Measurements from ENCODE around the gene ATXN2. TPM values are rescaled to one million over a fixed set of nuclear protein-coding genes. Genes with fewer than 3 reads are reported as not detected.

The ATXN2 gene
- total RNA-seq (56.5 TPM), polyA plus RNA-seq (ENCODE audit: insufficient read depth, low read depth, low replicate concordance) (27.1 TPM)
- long read RNA-seq, donor 1, partial matches to known transcripts = 0 of 4 reads
- long read RNA-seq, donor 1, other reads (novel, unspliced or antisense) = 0 of 4 reads
- long read RNA-seq, donor 2, partial matches to known transcripts = 0 of 3 reads
- long read RNA-seq, donor 2, other reads (novel, unspliced or antisense) = 0 of 3 reads
- long read RNA-seq, donor 3, full-length matches to known transcripts = 3 of 3 reads
- long read RNA-seq, donor 3, partial matches to known transcripts = 0 of 3 reads
- long read RNA-seq, donor 3, other reads (novel, unspliced or antisense) = 0 of 3 reads
- long read RNA-seq, donor 4, full-length matches to known transcripts = 2 of 2 reads
- long read RNA-seq, donor 4, partial matches to known transcripts = 0 of 2 reads
- long read RNA-seq, donor 4, other reads (novel, unspliced or antisense) = 0 of 2 reads
- long read RNA-seq, donor 5 = 0 reads
- long read RNA-seq, donor 6, partial matches to known transcripts = 0 of 1 reads
- long read RNA-seq, donor 6, other reads (novel, unspliced or antisense) = 0 of 1 reads
- long read RNA-seq, donor 7, partial matches to known transcripts = 11 of 23 reads
- long read RNA-seq, donor 7, other reads (novel, unspliced or antisense) = 10 of 23 reads
- long read RNA-seq, donor 8, partial matches to known transcripts = 0 of 4 reads
- long read RNA-seq, donor 8, other reads (novel, unspliced or antisense) = 0 of 4 reads
- long read RNA-seq, donor 9, partial matches to known transcripts = 0 of 1 reads
- long read RNA-seq, donor 9, other reads (novel, unspliced or antisense) = 0 of 1 reads
- long read RNA-seq, donor 10, full-length matches to known transcripts = 5 of 5 reads
- long read RNA-seq, donor 10, partial matches to known transcripts = 0 of 5 reads
- long read RNA-seq, donor 10, other reads (novel, unspliced or antisense) = 0 of 5 reads

DNA sequence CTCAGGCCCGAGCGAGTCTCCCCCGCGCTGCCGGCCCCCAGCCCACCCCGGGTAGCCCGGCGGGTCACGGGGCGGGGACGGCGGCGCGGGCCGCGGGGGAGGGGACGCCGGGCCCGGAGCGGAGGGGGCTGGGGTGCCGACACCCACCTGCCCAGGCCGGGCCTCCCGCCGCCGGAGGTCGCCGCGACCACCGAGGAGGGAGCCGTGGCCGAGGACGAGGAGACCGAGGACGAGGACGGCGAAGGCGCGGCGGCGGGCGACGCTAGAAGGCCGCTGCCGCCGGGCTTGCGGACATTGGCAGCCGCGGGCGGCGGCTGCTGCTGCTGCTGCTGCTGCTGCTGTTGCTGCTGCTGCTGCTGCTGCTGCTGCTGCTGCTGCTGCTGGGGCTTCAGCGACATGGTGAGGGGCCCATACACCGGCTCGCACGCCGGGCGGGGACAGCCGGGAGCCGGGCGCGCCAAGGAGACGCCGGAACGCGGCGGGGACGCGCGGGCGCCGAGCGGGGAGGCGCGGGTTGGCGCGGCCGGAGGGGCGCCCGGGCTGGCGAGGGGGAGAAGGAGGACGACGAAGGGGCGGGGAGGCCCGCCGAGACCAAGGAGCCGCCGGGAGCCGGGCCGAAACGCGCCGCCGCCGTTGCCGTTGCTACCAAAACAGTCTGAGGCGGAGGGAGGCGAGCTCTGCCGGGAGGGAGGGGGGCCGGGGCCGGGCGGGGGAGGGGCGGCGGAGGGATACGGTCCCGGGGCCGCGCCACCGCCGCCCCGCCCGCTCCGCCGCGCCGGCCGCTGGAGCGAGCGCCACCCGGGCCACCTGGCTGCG lies at the start of gene ATXN2:
ATXN2 (minus strand) TSS at position 679 of the 816 bp plus-strand sequence; CDS start at position 398, 281 bp downstream.
- Histone ChIP-seq H3K36me3 (ENCODE audit: control insufficient read depth in 2 of 3, insufficient read depth in 3 of 3, low read length in 3 of 3) (no peaks in the 10 kb centered on the region), H3K9ac (ENCODE audit: low read length in 3 of 3) (peak within 1 kb of the TSS; percentile 91 to 93 (median 91)), H3K27me3 (ENCODE audit: control insufficient read depth, insufficient read depth, low read length) (no peaks in the 10 kb centered on the region), H3K9me3 (ENCODE audit: control insufficient read depth in 2 of 3, insufficient read depth in 1 of 3, low read length in 3 of 3) (no peaks in the 10 kb centered on the region), H3K4me3 (ENCODE audit: low read length in 3 of 3) (peak within 1 kb of the TSS; percentile 82 to 93 (median 88)), H3K4me1 (ENCODE audit: control insufficient read depth in 2 of 3, insufficient read depth in 2 of 3, low read depth in 1 of 3, low read length in 3 of 3) (peaks cover 0 to 11% (median 4%) of the 10 kb centered on the region in 3 donors), H3K27ac (ENCODE audit: low read depth in 2 of 2, low read length in 2 of 2) (peak within 1 kb of the TSS; percentile 92 to 93)
- DNase-seq (peak; percentile 75 to 90 (median 82)), FAIRE-seq (no peak)
- TF ChIP-seq, protein P1, sequence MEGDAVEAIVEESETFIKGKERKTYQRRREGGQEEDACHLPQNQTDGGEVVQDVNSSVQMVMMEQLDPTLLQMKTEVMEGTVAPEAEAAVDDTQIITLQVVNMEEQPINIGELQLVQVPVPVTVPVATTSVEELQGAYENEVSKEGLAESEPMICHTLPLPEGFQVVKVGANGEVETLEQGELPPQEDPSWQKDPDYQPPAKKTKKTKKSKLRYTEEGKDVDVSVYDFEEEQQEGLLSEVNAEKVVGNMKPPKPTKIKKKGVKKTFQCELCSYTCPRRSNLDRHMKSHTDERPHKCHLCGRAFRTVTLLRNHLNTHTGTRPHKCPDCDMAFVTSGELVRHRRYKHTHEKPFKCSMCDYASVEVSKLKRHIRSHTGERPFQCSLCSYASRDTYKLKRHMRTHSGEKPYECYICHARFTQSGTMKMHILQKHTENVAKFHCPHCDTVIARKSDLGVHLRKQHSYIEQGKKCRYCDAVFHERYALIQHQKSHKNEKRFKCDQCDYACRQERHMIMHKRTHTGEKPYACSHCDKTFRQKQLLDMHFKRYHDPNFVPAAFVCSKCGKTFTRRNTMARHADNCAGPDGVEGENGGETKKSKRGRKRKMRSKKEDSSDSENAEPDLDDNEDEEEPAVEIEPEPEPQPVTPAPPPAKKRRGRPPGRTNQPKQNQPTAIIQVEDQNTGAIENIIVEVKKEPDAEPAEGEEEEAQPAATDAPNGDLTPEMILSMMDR (IDR thresholded peaks at IDR 0.05; ENCODE audit: borderline replicate concordance, extremely low read depth, insufficient read depth) = no peak
- intact Hi-C loops (cut with DNase I) = no loop called here

DNA sequence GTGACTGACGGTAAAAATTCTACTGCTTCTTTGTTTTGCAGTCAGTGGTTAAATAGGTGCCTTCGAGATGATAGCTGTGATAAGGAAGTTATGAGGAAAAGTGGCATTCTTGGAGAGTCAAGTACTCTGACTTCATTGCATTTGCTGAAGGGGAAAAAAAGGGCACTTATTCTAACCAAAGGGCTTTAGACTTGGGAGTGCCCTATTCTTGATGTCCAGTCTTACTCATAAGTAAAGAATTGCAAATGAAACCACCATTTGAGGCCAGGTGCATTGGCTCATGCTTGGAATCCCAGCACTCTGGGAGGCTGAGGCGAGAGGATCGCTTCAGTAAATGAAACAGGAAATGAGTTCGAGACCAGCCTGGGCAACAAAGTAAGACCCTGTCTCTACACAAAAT lies 46.3 kb upstream of the ATXN2 start:
- no peak for FAIRE-seq
- peaks cover 0 to 38% (median 16%) of the 10 kb centered on the region in 3 donors for H3K36me3 ChIP-seq (ENCODE audit: control insufficient read depth in 2 of 3, insufficient read depth in 3 of 3, low read length in 3 of 3)
- H3K4me1 ChIP-seq (ENCODE audit: control insufficient read depth in 2 of 3, insufficient read depth in 2 of 3, low read depth in 1 of 3, low read length in 3 of 3) = peaks cover 0 to 7% (median 0%) of the 10 kb centered on the region in 3 donors
- no peaks in the 10 kb centered on the region for H3K9me3 ChIP-seq (ENCODE audit: control insufficient read depth in 2 of 3, insufficient read depth in 1 of 3, low read length in 3 of 3)
- H3K27me3 ChIP-seq (ENCODE audit: control insufficient read depth, insufficient read depth, low read length) = no peaks in the 10 kb centered on the region
- TF ChIP-seq, protein P1 (IDR thresholded peaks at IDR 0.05; ENCODE audit: borderline replicate concordance, extremely low read depth, insufficient read depth) = no peak
- no peak overlapping the region for H3K27ac ChIP-seq (ENCODE audit: low read depth in 2 of 2, low read length in 2 of 2)
- intact Hi-C loops (cut with DNase I) = no loop called here
- DNase-seq = no peak
- no peak overlapping the region for H3K4me3 ChIP-seq (ENCODE audit: low read length in 3 of 3)
- H3K9ac ChIP-seq (ENCODE audit: low read length in 3 of 3) = no peak overlapping the region

GRCh38 chr12:111643427-111643826 lies 44.3 kb upstream of the ATXN2 start:
- intact Hi-C loops (cut with DNase I) = no loop called here
- no peak overlapping the region for H3K9ac ChIP-seq (ENCODE audit: low read length in 3 of 3)
- H3K27ac ChIP-seq (ENCODE audit: low read depth in 2 of 2, low read length in 2 of 2) = no peak overlapping the region
- no peaks in the 10 kb centered on the region for H3K9me3 ChIP-seq (ENCODE audit: control insufficient read depth in 2 of 3, insufficient read depth in 1 of 3, low read length in 3 of 3)
- TF ChIP-seq, protein P1 (IDR thresholded peaks at IDR 0.05; ENCODE audit: borderline replicate concordance, extremely low read depth, insufficient read depth) = no peak
- H3K27me3 ChIP-seq (ENCODE audit: control insufficient read depth, insufficient read depth, low read length) = no peaks in the 10 kb centered on the region
- peak in 3 of 5 donors; percentile 18 to 39 (median 23) for DNase-seq
- H3K4me3 ChIP-seq (ENCODE audit: low read length in 3 of 3) = no peak overlapping the region
- no peak for FAIRE-seq
- peaks cover 0 to 7% (median 0%) of the 10 kb centered on the region in 3 donors for H3K4me1 ChIP-seq (ENCODE audit: control insufficient read depth in 2 of 3, insufficient read depth in 2 of 3, low read depth in 1 of 3, low read length in 3 of 3)
- H3K36me3 ChIP-seq (ENCODE audit: control insufficient read depth in 2 of 3, insufficient read depth in 3 of 3, low read length in 3 of 3) = peaks cover 0 to 31% (median 7%) of the 10 kb centered on the region in 3 donors
